HEK293 (cell line): ENCODE results near the gene PXMP2.

ENCODE experiments used
- ZNF138 ChIP-seq: fragments of 450-650 bp; formaldehyde crosslinking; IDR thresholded peaks from 2 replicates; pipeline ENCODE4 v1.5.1; 2016; ENCODE audit warnings: missing biosample characterization, missing genetic modification characterization, borderline replicate concordance
- TF ChIP-seq, protein P1 (sequence below): fragments of 450-650 bp; formaldehyde crosslinking; IDR thresholded peaks from 2 replicates; pipeline ENCODE4 v1.5.1; 2016; ENCODE audit warnings: missing biosample characterization, missing genetic modification characterization

DNA sequence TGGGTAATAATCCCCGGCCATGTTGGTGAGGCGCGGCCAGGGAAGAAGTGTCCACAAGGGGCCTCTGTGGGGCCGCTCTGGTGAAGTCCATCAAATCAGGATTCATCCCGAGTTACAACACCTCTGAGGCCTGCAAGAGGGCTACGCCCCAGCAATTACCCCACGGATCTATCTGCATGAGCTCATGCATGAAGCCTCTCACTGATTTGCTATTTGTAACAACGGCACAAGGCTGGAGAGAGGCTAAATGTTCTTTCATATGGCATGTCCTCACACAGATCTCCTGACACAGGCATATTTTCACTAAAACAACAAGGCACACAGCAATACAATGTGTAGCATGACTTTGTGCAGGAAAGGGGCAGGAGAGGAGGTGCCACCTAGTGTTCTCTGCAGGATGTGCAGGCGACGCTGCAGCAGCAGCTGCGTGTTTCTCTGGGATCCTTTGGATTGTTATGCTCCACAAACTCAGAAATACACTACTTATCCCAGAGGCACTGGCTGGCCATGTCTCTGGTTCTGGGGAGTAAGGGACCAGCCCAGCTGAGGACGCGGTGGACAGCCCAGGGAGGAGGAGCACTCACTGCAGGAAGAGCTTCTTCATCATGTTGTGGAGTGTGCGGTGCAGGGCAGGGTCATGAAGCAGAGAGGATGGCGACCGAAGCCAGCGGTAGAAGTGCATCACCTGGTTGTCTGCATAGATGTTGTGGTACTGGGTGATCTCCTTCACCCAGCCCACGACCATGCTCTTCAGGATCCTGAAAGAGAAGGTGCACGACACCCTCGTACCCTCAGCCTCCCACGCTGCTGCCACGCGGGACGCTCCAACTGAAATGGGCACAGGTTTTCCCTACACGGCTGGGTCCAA, 48.6 kb upstream of the PXMP2 start:
- TF ChIP-seq, protein P1, sequence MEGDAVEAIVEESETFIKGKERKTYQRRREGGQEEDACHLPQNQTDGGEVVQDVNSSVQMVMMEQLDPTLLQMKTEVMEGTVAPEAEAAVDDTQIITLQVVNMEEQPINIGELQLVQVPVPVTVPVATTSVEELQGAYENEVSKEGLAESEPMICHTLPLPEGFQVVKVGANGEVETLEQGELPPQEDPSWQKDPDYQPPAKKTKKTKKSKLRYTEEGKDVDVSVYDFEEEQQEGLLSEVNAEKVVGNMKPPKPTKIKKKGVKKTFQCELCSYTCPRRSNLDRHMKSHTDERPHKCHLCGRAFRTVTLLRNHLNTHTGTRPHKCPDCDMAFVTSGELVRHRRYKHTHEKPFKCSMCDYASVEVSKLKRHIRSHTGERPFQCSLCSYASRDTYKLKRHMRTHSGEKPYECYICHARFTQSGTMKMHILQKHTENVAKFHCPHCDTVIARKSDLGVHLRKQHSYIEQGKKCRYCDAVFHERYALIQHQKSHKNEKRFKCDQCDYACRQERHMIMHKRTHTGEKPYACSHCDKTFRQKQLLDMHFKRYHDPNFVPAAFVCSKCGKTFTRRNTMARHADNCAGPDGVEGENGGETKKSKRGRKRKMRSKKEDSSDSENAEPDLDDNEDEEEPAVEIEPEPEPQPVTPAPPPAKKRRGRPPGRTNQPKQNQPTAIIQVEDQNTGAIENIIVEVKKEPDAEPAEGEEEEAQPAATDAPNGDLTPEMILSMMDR = peak; percentile 74
- no peak for TF ChIP-seq ZNF138 (tag by site-specific recombination)
